ENCODE measurements around the gene GFAP. TPM values are rescaled to one million over a fixed set of nuclear protein-coding genes. Genes with fewer than 3 reads are reported as not detected.

GFAP gene
- polyA plus RNA-seq, 3 donors = 1.3 to 8.3 (median 3.4) TPM

DNA sequence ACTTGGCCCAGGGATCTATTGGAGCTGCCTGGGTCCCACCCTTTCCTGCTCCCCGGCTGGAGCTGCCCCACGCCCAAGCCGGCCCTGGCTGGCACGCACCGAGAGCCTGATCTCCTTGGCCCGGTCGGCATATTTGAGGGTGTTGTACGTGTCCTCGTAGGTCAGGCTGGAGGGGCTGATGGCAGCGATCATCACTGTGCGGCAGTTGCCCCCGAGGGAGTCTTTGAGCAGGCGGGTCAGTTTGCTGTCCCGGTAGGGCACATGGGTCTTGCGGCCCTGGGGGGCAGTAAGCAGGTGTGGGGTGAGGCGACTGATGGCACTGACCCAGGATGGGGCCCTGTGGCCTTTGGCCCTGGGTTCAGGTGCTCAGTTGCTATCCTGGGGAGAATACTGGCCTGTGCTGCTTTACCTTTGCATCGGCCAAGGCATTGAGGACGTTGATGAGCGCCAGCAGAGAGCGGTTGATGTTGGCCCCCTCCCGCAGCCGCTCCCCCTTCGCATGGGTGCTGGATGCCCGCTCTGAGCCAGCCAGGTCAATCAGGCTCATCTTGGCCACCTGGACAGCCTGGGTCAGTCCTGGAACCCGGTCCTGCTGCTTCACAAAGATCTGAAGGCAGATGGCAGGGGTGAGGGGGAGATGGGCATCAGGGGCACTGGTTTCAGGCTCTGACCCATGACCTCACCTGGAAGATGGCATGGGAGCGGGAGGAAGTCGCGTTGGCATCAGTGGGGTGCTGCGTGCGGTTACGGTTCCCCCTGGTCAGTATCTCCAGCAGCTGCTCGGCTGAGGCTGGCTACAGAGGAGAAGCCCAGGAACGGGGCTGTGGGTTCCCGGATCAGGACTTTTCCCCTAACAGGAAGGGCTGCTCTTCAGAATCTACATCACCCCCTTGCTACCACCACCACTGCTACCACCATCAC lies 18.8 kb upstream of the GFAP start:
- H3K27ac ChIP-seq (ENCODE audit: low read depth, low read length) = no peak overlapping the region
- WGBS, 3 donors = 92 to 95% (median 94%) methylated on average over 34 of the region's 34 CpGs

GRCh38 chr17:44932787-44933097 lies 17.4 kb upstream of the GFAP start:
- WGBS, 3 donors = 93 to 94% (median 94%) methylated on average over 6 of the region's 6 CpGs
- no peak overlapping the region for H3K27ac ChIP-seq (ENCODE audit: low read depth, low read length)

- 85 to 94% (median 93%) methylated on average over 8 of the region's 8 CpGs for WGBS, 3 donors
- no peak overlapping the region for H3K27ac ChIP-seq (ENCODE audit: low read depth, low read length)
These were observed 16.9 kb upstream of the GFAP start for GRCh38 chr17:44932096-44932786.

DNA sequence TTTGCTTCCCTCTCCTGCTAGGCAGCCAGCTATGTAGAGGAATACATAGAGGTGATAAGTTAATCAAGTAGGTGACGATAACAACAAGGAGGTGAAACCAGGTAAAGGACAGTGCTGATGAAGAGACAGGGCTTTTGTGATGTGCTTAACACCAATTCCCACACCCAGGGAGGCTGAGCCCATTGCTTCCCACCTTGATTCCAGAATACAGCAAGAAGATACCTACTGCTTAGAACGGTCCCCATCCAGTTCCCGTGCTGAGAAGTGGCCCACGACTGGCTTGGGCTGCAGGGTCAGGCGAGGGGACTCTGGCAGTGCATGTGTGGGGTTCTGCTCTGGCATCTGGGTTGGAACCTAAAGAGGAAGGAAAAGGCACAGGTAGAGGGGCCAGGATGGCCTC lies 16.1 kb upstream of the GFAP start:
- 83 to 95% (median 92%) methylated on average over 5 of the region's 5 CpGs for WGBS, 3 donors
- no peak overlapping the region for H3K27ac ChIP-seq (ENCODE audit: low read depth, low read length)

DNA sequence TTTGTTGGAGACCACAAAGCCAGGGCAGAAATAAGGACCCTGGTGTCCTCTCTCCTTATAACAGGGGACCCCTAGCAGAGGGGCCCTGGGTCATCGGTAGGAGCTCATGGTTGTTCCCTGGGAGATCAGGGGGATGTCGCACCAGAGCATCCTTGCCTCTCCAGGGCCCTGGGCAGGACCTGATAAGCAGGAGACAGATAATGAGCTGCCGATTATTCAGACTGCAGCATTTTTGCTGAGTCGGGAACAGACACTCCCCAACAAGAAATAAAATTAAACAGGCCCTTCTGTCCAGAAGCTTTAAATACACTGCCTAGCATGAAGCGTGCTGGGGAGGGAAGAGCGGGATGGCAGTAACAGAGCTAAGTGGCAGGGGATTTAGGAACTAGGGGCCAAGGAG lies 15.4 kb upstream of the GFAP start:
- H3K27ac ChIP-seq (ENCODE audit: low read depth, low read length) = no peak overlapping the region
- 81 to 86% (median 86%) methylated on average over 6 of the region's 6 CpGs for WGBS, 3 donors

- WGBS, 3 donors = 81 to 94% (median 91%) methylated on average over 7 of the region's 7 CpGs
- H3K27ac ChIP-seq (ENCODE audit: low read depth, low read length) = no peak overlapping the region
These were observed 13.8 kb upstream of the GFAP start for GRCh38 chr17:44928950-44929720.

DNA sequence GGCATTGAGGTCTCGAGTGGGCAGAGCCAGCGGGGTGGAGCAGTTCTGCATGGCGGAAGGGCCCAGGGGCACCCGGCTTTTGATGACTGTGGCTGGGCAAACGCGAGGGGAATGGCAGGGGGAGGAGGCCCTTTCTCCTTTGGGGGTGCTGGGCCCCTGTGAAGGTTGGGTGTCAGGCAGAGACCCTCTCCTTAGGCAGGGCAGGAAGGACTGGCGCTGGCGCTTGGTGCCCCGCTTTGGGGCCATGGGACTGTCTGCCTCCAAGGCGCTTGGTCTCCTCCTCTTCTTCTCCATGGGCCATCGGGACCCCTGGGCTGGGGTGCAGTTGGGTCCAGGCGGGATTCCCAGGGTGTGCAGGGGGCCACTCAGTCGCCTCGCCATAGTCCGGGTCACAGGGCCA lies 12.8 kb upstream of the GFAP start:
- H3K27ac ChIP-seq (ENCODE audit: low read depth, low read length) = no peak overlapping the region
- 96 to 99% (median 99%) methylated on average over 13 to 15 of the region's 15 CpGs for WGBS, 3 donors

DNA sequence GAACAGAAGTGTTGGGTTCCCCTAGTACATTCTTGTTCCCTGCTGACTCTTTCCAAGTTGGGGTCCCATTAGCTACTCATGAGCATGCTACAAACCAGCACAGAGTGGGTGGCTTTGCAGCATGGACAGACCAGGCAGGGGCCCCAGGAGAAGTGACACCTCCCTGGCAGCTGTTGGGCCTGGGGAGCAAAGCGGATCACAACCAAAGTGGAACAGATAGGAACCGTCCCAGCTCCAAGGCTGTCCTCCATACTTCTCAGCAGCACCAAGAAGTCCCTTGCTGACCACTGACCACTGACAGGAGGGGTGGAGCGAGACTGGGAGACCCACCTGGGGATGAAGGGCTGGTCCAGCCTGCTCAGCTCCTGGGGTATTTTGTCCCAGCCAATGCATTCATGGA lies 12.4 kb upstream of the GFAP start:
- H3K27ac ChIP-seq (ENCODE audit: low read depth, low read length) = no peak overlapping the region
- 92 to 100% (median 99%) methylated on average over 3 of the region's 3 CpGs for WGBS, 3 donors

GRCh38 chr17:44926821-44927525 lies 11.7 kb upstream of the GFAP start:
- 89 to 93% (median 92%) methylated on average over 15 of the region's 15 CpGs for WGBS, 3 donors
- no peak overlapping the region for H3K27ac ChIP-seq (ENCODE audit: low read depth, low read length)

GRCh38 chr17:44925731-44926697 lies 10.7 kb upstream of the GFAP start:
- 95 to 97% (median 97%) methylated on average over 13 to 18 of the region's 18 CpGs for WGBS, 3 donors
- no peak overlapping the region for H3K27ac ChIP-seq (ENCODE audit: low read depth, low read length)

- 75 to 87% (median 83%) methylated on average over 9 of the region's 9 CpGs for WGBS, 3 donors
- H3K27ac ChIP-seq (ENCODE audit: low read depth, low read length) = no peak overlapping the region
These were observed 8.8 kb upstream of the GFAP start for GRCh38 chr17:44924107-44924544.

GRCh38 chr17:44922746-44923470 lies 7.6 kb upstream of the GFAP start:
- WGBS, 3 donors = 77 to 84% (median 84%) methylated on average over 19 of the region's 19 CpGs
- no peak overlapping the region for H3K27ac ChIP-seq (ENCODE audit: low read depth, low read length)

- 90 to 94% (median 92%) methylated on average over 6 of the region's 6 CpGs for WGBS, 3 donors
- H3K27ac ChIP-seq (ENCODE audit: low read depth, low read length) = no peak overlapping the region
These were observed 6.8 kb upstream of the GFAP start for GRCh38 chr17:44922136-44922535.

- WGBS, 3 donors = 62 to 77% (median 64%) methylated on average over 11 of the region's 11 CpGs
- H3K27ac ChIP-seq (ENCODE audit: low read depth, low read length) = no peak overlapping the region
These were observed 6.0 kb upstream of the GFAP start for GRCh38 chr17:44921122-44921882.

DNA sequence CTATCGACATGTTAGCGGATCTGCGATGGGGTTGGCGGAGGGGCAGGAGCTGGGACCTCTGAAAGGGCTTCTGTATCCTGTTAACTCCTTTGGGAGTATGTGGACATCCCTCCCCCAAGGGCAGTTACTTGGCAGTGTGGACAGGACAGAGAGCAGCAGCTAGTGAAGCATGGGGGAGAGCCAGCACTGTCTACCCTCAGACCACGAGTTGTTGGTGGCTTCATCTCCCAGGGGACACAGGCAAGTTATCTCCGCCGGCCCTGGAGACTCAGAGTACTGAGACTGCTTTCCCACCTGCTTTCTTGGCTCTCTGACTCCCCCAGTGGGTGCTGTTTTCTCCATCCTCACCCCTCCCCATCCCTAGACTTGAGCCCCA lies 5.3 kb upstream of the GFAP start:
- 65 to 71% (median 66%) methylated on average over 7 of the region's 7 CpGs for WGBS, 3 donors
- H3K27ac ChIP-seq (ENCODE audit: low read depth, low read length) = no peak overlapping the region

DNA sequence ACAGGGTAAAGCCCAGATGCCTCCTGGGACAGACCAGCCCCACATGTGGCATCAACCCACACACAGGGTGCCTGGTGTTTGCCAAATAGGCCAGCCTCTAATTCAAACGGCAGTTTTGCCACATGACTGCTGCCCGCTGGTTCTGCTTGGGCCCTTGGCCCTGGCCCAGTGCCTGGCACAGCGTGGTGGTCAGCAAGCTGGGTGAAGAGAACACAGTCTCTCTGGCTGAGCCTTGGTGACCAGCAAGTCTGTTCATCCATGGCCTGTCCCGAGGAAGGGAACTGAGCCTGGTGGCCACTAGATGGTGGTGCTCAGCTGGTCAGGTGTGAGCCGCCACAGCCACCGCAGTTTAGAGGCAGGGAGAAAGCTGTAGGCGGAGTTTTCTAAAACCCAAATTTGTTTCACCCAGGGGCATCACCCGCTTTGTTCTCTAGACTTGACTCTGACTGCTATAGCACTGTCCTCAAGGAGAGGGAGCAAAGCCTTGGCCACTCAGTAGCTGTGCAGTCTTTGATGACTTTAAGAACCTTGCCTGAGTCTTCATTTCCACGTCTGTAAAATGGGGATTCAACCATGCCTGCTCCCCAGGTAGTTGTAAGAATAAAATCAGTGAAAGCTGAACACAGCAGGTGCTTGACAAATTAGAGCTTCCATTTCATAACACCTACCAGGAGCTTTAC lies 4.7 kb upstream of the GFAP start:
- WGBS, 3 donors = 11 to 16% (median 15%) methylated on average over 9 of the region's 9 CpGs

More for the DNA sequence above, 4.7 kb upstream of the GFAP start:
- no peak overlapping the region for H3K27ac ChIP-seq (ENCODE audit: low read depth, low read length)

All from adipose tissue (tissue), 3 donors.